H1 (cell line): ENCODE data around the gene AGPAT4. TPM values are rescaled to one million over a fixed set of nuclear protein-coding genes. Genes with fewer than 3 reads are reported as not detected.

Source experiments
- CTCF ChIA-PET: fragments of 300-600 bp; sonication (Branson Sonifier 250); formaldehyde crosslinking; loops from one replicate; lab custom pipeline; 2021; ENCODE audit not compliant: partially characterized antibody; lab: Charles Lee
- POLR2A ChIA-PET: fragments of 300-600 bp; sonication (Branson Sonifier 250); formaldehyde crosslinking; loops from one replicate; lab custom pipeline; 2021; ENCODE audit warnings: inconsistent platforms; ENCODE audit not compliant: partially characterized antibody; lab: Charles Lee
- DNase-seq, 2 experiments: peaks; one replicate each; pipeline versions ENCODE4 v3.0.0 to v3.0.0-alpha.2; 2010 to 2022; ENCODE audit warnings: low spot score in 2 of 2, low read depth in 1 of 2, mixed read lengths in 1 of 2
- FAIRE-seq: peaks from 2 replicates; lab custom pipeline; 2011; peaks lifted over from hg19 to GRCh38; lab: Jason Lieb, UNC
- H2AFZ ChIP-seq: 2 replicates; pipeline ENCODE4 v1.8.1; 2012; ENCODE audit warnings: low read length, inconsistent platforms
- H2AK5ac ChIP-seq: 2 replicates; pipeline ENCODE4 v1.6.1; 2013; ENCODE audit warnings: low read depth, low read length
- H2BK120ac ChIP-seq: replicated peaks from 2 replicates; pipeline ENCODE3; 2013; ENCODE audit warnings: low read depth, low read length, inconsistent platforms
- H2BK12ac ChIP-seq: 2 replicates; pipeline ENCODE4 v1.6.1; 2013; ENCODE audit warnings: low read depth, low read length
- H2BK15ac ChIP-seq: 2 replicates; pipeline ENCODE4 v1.6.1; 2013; ENCODE audit warnings: low read length
- H2BK20ac ChIP-seq: 2 replicates; pipeline ENCODE4 v1.6.1; 2013; ENCODE audit warnings: low read length
- H2BK5ac ChIP-seq: 2 replicates; pipeline ENCODE4 v1.6.1; 2013; ENCODE audit warnings: low read depth, low read length
- H3K14ac ChIP-seq: 2 replicates; pipeline ENCODE4 v1.6.1; 2013; ENCODE audit warnings: inconsistent platforms; ENCODE audit not compliant: insufficient read length
- H3K18ac ChIP-seq: 2 replicates; pipeline ENCODE4 v1.6.1; 2013; ENCODE audit warnings: low read length; ENCODE audit errors: extremely low read depth
- H3K23ac ChIP-seq: 2 replicates; pipeline ENCODE4 v1.6.1; 2013; ENCODE audit warnings: inconsistent platforms; ENCODE audit not compliant: insufficient read length
- H3K23me2 ChIP-seq: 2 replicates; pipeline ENCODE4 v1.6.1; 2013; ENCODE audit warnings: low read depth, low read length
- H3K27ac ChIP-seq: 2 replicates; pipeline ENCODE4 v1.6.1; 2011; ENCODE audit warnings: low read depth, low read length, inconsistent platforms
- H3K27me3 ChIP-seq, 4 experiments: replicated peaks in 1 of 4; 1 replicate in 1 of 4; 2 replicates in 3 of 4; pipeline versions ENCODE4 v1.6.1 to v1.8.1; 2011 to 2013; ENCODE audit warnings: low read length in 3 of 4, mild to moderate bottlenecking in 3 of 4, inconsistent platforms in 2 of 4, mixed read lengths in 2 of 4, moderate library complexity in 1 of 4; ENCODE audit not compliant: control insufficient read depth in 3 of 4, insufficient read depth in 3 of 4; ENCODE audit errors: extremely low read depth in 1 of 4
- H3K36me3 ChIP-seq, 4 experiments: 2 replicates each; pipeline versions ENCODE4 v1.6.1 to v1.8.1; 2011 to 2013; ENCODE audit warnings: mild to moderate bottlenecking in 4 of 4, low read length in 3 of 4, moderate library complexity in 2 of 4, control low read depth in 1 of 4, inconsistent platforms in 1 of 4; ENCODE audit not compliant: insufficient read depth in 4 of 4, control insufficient read depth in 2 of 4
- H3K4ac ChIP-seq: replicated peaks from 2 replicates; pipeline ENCODE3; 2013; ENCODE audit warnings: low read length, low read depth, mixed read lengths, inconsistent platforms; ENCODE audit not compliant: insufficient read length
- H3K4me1 ChIP-seq, 4 experiments: replicated peaks in 1 of 4; 1 replicate in 1 of 4; 2 replicates in 3 of 4; pipeline versions ENCODE4 v1.6.1 to v1.8.1; 2011 to 2013; ENCODE audit warnings: low read length in 3 of 4, inconsistent platforms in 2 of 4, mixed read lengths in 1 of 4; ENCODE audit not compliant: insufficient read depth in 4 of 4, control insufficient read depth in 3 of 4
- H3K4me2 ChIP-seq, 2 experiments: 2 replicates each; pipeline versions ENCODE4 v1.6.1 to v1.8.1; 2011 to 2013; ENCODE audit warnings: low read depth in 2 of 2, low read length in 2 of 2, control low read depth in 1 of 2, inconsistent platforms in 1 of 2, mild to moderate bottlenecking in 1 of 2; ENCODE audit not compliant: insufficient read depth in 1 of 2
- H3K4me3 ChIP-seq, 4 experiments: fragments of 200-600, 300-600 bp in 1 of 4; sonication (generic), shearing (Covaris generic), sonication (Bioruptor Twin) in 1 of 4; 2 replicates each; pipeline versions ENCODE4 v1.5.1 to v1.8.1; 2011 to 2016; ENCODE audit warnings: low read length in 4 of 4, low read depth in 3 of 4, control low read depth in 2 of 4, inconsistent platforms in 2 of 4, mild to moderate bottlenecking in 2 of 4, mixed read lengths in 1 of 4, moderate library complexity in 1 of 4; ENCODE audit not compliant: insufficient read depth in 2 of 4; ENCODE audit errors: extremely low read depth in 1 of 4
- H3K56ac ChIP-seq: replicated peaks from 2 replicates; pipeline ENCODE3; 2013; ENCODE audit warnings: low read depth, mild to moderate bottlenecking, mixed read lengths, low read length, inconsistent platforms; ENCODE audit not compliant: insufficient read length
- H3K79me1 ChIP-seq: 2 replicates; pipeline ENCODE4 v1.6.1; 2013; ENCODE audit warnings: low read depth, low read length, control low read depth
- H3K79me2 ChIP-seq, 2 experiments: 2 replicates each; pipeline versions ENCODE4 v1.6.1 to v1.8.1; 2012 to 2013; ENCODE audit warnings: low read length in 2 of 2, mild to moderate bottlenecking in 2 of 2, inconsistent platforms in 1 of 2; ENCODE audit not compliant: insufficient read depth in 2 of 2, control insufficient read depth in 1 of 2
- H3K9ac ChIP-seq, 4 experiments: replicated peaks in 1 of 4; 1 replicate in 1 of 4; 2 replicates in 3 of 4; pipeline versions ENCODE4 v1.6.1 to v1.8.1; 2011 to 2013; ENCODE audit warnings: low read depth in 3 of 4, low read length in 3 of 4, control low read depth in 2 of 4, mild to moderate bottlenecking in 2 of 4, moderate library complexity in 2 of 4, inconsistent platforms in 1 of 4; ENCODE audit errors: extremely low read depth in 1 of 4
- H3K9me3 ChIP-seq, 2 experiments: 2 replicates each; pipeline versions ENCODE4 v1.6.1 to v1.8.1; 2012 to 2013; ENCODE audit warnings: mild to moderate bottlenecking in 2 of 2, moderate library complexity in 2 of 2, control low read depth in 1 of 2, inconsistent platforms in 1 of 2, low read depth in 1 of 2, low read length in 1 of 2, mixed read lengths in 1 of 2; ENCODE audit not compliant: insufficient read depth in 2 of 2
- H4K20me1 ChIP-seq, 2 experiments: replicated peaks in 1 of 2; 2 replicates each; pipeline versions ENCODE3 to v1.8.1; 2011 to 2013; ENCODE audit warnings: inconsistent platforms in 2 of 2, low read length in 2 of 2, mild to moderate bottlenecking in 1 of 2; ENCODE audit not compliant: insufficient read depth in 2 of 2, control insufficient read depth in 1 of 2
- H4K5ac ChIP-seq: 2 replicates; pipeline ENCODE4 v1.6.1; 2013; ENCODE audit warnings: low read length, low read depth, mixed read lengths, inconsistent platforms; ENCODE audit not compliant: insufficient read length
- H4K8ac ChIP-seq: 2 replicates; pipeline ENCODE4 v1.8.0; 2013; ENCODE audit warnings: mild to moderate bottlenecking, moderate library complexity, low read length, inconsistent platforms; ENCODE audit not compliant: insufficient read depth; ENCODE audit errors: extremely low read depth
- H4K91ac ChIP-seq: replicated peaks from 2 replicates; pipeline ENCODE3; 2013; ENCODE audit warnings: low read length, mixed read lengths, inconsistent platforms; ENCODE audit not compliant: insufficient read length
- CHD1 ChIP-seq: IDR thresholded peaks from 2 replicates; pipeline ENCODE4 v1.6.1; 2012; ENCODE audit warnings: low read depth, low read length, improper control_type of control experiment
- CHD2 ChIP-seq: IDR thresholded peaks from 2 replicates; pipeline ENCODE4 v1.6.1; 2012; ENCODE audit warnings: low read length, improper control_type of control experiment
- FOSL1 ChIP-seq: IDR thresholded peaks from 2 replicates; pipeline ENCODE4 v1.6.1; 2011; ENCODE audit warnings: mild to moderate bottlenecking, low read depth, low read length, moderate library complexity; ENCODE audit not compliant: insufficient read depth
- GTF2F1 ChIP-seq: IDR thresholded peaks from 2 replicates; pipeline ENCODE4 v1.6.1; 2012; ENCODE audit warnings: low read depth, low read length, improper control_type of control experiment, borderline replicate concordance
- JUND ChIP-seq: IDR thresholded peaks from 2 replicates; pipeline ENCODE4 v1.6.1; 2011; ENCODE audit warnings: mild to moderate bottlenecking, improper control_type of control experiment, low read length
- KDM5A ChIP-seq: fragments of 200-600 bp; IDR thresholded peaks from 2 replicates; pipeline ENCODE4 v1.7.1; 2012; ENCODE audit warnings: mild to moderate bottlenecking, low read length, inconsistent platforms, mixed read lengths
- MAFK ChIP-seq: IDR thresholded peaks from 2 replicates; pipeline ENCODE4 v1.6.1; 2012; ENCODE audit warnings: low read depth, mild to moderate bottlenecking, improper control_type of control experiment, low read length
- SIRT6 ChIP-seq: IDR thresholded peaks from one replicate; pipeline ENCODE4 v1.7.1; 2012; ENCODE audit warnings: low read length, inconsistent platforms
- TBP ChIP-seq: IDR thresholded peaks from 2 replicates; pipeline ENCODE4 v1.6.1; 2011; ENCODE audit warnings: low read depth, low read length, improper control_type of control experiment
- WGBS, 2 experiments: shearing (Covaris generic) in 1 of 2; methylation state at CpG; one replicate each; pipeline versions ENCODE4 v1.1.6 to v1.1.7; 2013 to 2015; ENCODE audit warnings: low lambda C conversion rate in 2 of 2, mixed read lengths in 2 of 2, inconsistent platforms in 1 of 2, low coverage in 1 of 2, missing lambda C conversion rate in 1 of 2; ENCODE audit not compliant: insufficient replicate concordance in 2 of 2, insufficient coverage in 1 of 2, insufficient read length in 1 of 2; ENCODE audit errors: extremely low coverage in 1 of 2, missing lambda C conversion rate in 1 of 2; 5-methylcytosine and 5-hydroxymethylcytosine counted together
- polyA plus RNA-seq, 7 experiments: library from polyadenylated mRNA; depleted of rRNA in 3 of 7; stranded (reverse) in 5 of 7; unstranded in 2 of 7; fragments of >200 nt in 5 of 7; fragments of 200-250 nt in 2 of 7; gene quantifications; 1 replicate in 5 of 7; 2 replicates in 1 of 7; 4 replicates in 1 of 7; pipeline versions ENCODE4 v1.2.1 to v1.2.3, GENCODE V29; 2011 to 2013; ENCODE audit warnings: missing spikeins in 2 of 7, mixed read lengths in 2 of 7
- total RNA-seq: library from RNA; stranded (reverse); fragmentation: NEBNext Ultra II Directional; extraction: Animal tissue kit (Norgen Biotek cat#: 25700); gene quantifications from 2 replicates; pipeline ENCODE4 v1.2.1, GENCODE V29; 2021

AGPAT4 gene
- total and polyA plus RNA-seq, 2 of the 8 experiments (the other 6 are each of a cell fraction or from before 2014, with no cell fraction given), result 13.5 to 23.8 TPM

DNA sequence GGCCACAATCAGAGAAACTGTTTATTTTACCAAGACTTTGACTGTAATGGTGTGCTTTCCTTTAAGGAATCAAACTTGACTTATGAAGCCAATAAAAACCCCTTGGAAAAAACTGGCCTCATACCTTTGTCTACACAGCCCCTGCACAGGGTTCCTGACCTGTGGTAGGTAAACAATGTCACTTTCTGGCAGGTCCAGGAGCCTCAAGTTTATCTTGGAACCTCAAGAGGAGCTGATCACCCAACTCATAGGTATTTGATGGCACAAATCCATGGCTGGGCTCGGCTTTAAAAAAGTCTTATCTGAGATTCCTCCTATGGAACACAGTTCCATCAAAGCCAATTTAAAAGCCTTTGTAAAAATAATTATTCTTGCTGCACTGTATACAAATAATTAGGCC is 61.0 kb downstream of the AGPAT4 start:
- Histone ChIP-seq H3K56ac (no peak overlapping the region), H3K79me2 (peaks cover 9 to 25% of the 10 kb centered on the region in 2 experiments; a peak in 3 of 4 replicates), H4K20me1 (no peaks in the 10 kb centered on the region), H3K18ac (no peak overlapping the region), H3K4me2 (no peak overlapping the region), H2BK5ac (no peak overlapping the region), H3K23me2 (no peaks in the 10 kb centered on the region), H3K27me3 (no peaks in the 10 kb centered on the region), H2AK5ac (no peak overlapping the region), H2BK20ac (no peak overlapping the region), H2BK12ac (no peak overlapping the region), H3K4ac (no peak overlapping the region), H3K79me1 (peaks cover 4% of the 10 kb centered on the region; the same call in 1 of the 2 replicates), H4K8ac (no peak overlapping the region), H2BK120ac (no peak overlapping the region), H2AFZ (no peak overlapping the region), H3K23ac (no peak overlapping the region), H3K27ac (no peak overlapping the region), H2BK15ac (no peak overlapping the region), H4K5ac (no peak overlapping the region), H3K4me1 (no peaks in the 10 kb centered on the region), H3K9ac (no peak overlapping the region), H4K91ac (no peak overlapping the region), H3K9me3 (peaks cover 33 to 53% of the 10 kb centered on the region in 2 experiments), H3K36me3 (peaks cover 0 to 33% (median 13%) of the 10 kb centered on the region in 4 experiments; a peak in 7 of 8 replicates), H3K14ac (no peak overlapping the region), H3K4me3 (no peak overlapping the region)
- WGBS, 2 experiments, result 95% methylated on average over 1 of the region's 1 CpG; no CpG with 5 or more reads in 1 of the 2 experiments
- FAIRE-seq, result no peak
- ChIA-PET POLR2A (no interaction called here), CTCF (no interaction called here)
- no peak for TF ChIP-seq CHD1
- TF ChIP-seq TBP, result no peak
- no peak for TF ChIP-seq KDM5A
- no peak for TF ChIP-seq FOSL1
- TF ChIP-seq MAFK, result no peak
- TF ChIP-seq GTF2F1, result no peak
- TF ChIP-seq JUND, result no peak
- no peak for TF ChIP-seq CHD2
- TF ChIP-seq SIRT6, result no peak
- no peak for DNase-seq
